Esophagus muscularis mucosa (tissue), 4 donors: ENCODE measurements around the gene CLBA1.

Source experiments
- CTCF ChIP-seq, 3 experiments: fragments of 200-600 bp in 2 of 3; fragments of 450-650 bp in 1 of 3; sonication (generic) in 2 of 3; IDR thresholded peaks; one replicate each; pipeline ENCODE4 v1.5.1; 2017 to 2019; ENCODE audit warnings: antibody characterized with exemption in 3 of 3, mild to moderate bottlenecking in 2 of 3, moderate library complexity in 1 of 3
- EP300 ChIP-seq: sonication (generic); formaldehyde crosslinking; IDR thresholded peaks from one replicate; pipeline ENCODE4 v1.6.1; 2017; ENCODE audit warnings: antibody characterized with exemption
- POLR2A ChIP-seq: fragments of 450-650 bp; IDR thresholded peaks from one replicate; pipeline ENCODE4 v1.6.1; 2017; ENCODE audit warnings: antibody characterized with exemption, moderate library complexity, mild to moderate bottlenecking, low read depth
- POLR2AphosphoS5 ChIP-seq, 2 donors: sonication (generic); formaldehyde crosslinking; IDR thresholded peaks; one replicate each; pipeline ENCODE4 v1.6.1; 2017; ENCODE audit warnings: antibody characterized with exemption in 2 of 2

GRCh38 chr14:105013150-105013785, 27.7 kb downstream of the CLBA1 start:
- TF ChIP-seq CTCF (IDR thresholded peaks at IDR 0.05) (peak in 1 of 3 experiments; percentile 4), POLR2A (no peak), EP300 (no peak), POLR2AphosphoS5 (IDR thresholded peaks at IDR 0.05) (no peak)
